ENCODE results near the gene DBN1.

DNA sequence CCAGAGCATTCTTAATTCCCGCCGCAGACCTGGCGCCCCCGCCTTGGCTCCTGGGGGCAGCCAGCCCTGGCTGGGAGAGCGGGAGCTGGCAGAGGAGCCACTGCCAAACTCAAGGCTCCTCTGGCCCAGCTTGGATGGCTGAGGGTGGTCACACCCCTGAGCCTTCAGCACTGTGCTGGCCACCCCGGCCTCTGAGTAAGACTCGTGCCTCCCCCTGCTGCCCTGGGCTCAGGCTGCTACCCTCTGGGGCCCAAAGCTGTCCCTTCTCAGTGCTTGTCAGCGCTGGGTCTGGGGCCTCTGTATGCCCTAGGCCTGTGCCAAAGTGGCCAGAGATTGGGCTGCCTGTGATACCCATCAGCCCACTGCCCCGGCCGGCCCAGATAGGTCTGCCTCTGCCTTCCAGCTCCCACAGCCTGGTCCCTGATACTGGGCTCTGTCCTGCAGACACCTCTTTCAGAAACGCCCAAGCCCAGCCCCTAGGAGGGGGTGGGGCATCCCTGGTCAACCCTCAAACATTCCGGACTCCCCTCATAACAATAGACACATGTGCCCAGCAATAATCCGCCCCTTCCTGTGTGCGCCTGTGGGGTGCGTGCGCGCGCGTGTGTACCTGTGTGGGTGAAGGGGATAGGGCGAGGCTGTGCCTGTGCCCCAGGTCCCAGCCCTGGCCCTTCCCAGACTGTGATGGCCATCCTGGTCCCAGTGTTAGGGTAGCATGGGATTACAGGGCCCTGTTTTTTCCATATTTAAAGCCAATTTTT, 31.2 kb downstream of the DBN1 start:
- TF ChIP-seq, protein P1, sequence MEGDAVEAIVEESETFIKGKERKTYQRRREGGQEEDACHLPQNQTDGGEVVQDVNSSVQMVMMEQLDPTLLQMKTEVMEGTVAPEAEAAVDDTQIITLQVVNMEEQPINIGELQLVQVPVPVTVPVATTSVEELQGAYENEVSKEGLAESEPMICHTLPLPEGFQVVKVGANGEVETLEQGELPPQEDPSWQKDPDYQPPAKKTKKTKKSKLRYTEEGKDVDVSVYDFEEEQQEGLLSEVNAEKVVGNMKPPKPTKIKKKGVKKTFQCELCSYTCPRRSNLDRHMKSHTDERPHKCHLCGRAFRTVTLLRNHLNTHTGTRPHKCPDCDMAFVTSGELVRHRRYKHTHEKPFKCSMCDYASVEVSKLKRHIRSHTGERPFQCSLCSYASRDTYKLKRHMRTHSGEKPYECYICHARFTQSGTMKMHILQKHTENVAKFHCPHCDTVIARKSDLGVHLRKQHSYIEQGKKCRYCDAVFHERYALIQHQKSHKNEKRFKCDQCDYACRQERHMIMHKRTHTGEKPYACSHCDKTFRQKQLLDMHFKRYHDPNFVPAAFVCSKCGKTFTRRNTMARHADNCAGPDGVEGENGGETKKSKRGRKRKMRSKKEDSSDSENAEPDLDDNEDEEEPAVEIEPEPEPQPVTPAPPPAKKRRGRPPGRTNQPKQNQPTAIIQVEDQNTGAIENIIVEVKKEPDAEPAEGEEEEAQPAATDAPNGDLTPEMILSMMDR (IDR thresholded peaks at IDR 0.05; ENCODE audit: borderline replicate concordance, extremely low read depth, low read length, poor library complexity, severe bottlenecking), result no peak
- no peak for TF ChIP-seq EZH2 (IDR thresholded peaks at IDR 0.05; ENCODE audit: borderline replicate concordance, low read depth, low read length, severe bottlenecking)
